Smooth muscle cell of the brain vasculature (primary cell): Measurements from ENCODE around the gene HEXD.
"Not testable (repeated sequence)": the region's sequence is repeated elsewhere in the genome, so short reads cannot be mapped to it uniquely, and the experiment has no call there.

Source experiments
- DNase-seq: peaks from one replicate; pipeline ENCODE4 v3.0.0-alpha.2; 2012; ENCODE audit warnings: low read depth, low spot score

HEXD gene

GRCh38 chr17:82457929-82458178 is 39.7 kb downstream of the HEXD start:
- DNase-seq, result no peak

- peak; percentile 96 for DNase-seq
These were observed 40.2 kb downstream of the HEXD start, which contains the start of gene NARF for GRCh38 chr17:82458179-82458884. TSS of gene NARF (plus strand) at chr17:82458741. CDS start at chr17:82458804, 63 bp downstream.

DNA sequence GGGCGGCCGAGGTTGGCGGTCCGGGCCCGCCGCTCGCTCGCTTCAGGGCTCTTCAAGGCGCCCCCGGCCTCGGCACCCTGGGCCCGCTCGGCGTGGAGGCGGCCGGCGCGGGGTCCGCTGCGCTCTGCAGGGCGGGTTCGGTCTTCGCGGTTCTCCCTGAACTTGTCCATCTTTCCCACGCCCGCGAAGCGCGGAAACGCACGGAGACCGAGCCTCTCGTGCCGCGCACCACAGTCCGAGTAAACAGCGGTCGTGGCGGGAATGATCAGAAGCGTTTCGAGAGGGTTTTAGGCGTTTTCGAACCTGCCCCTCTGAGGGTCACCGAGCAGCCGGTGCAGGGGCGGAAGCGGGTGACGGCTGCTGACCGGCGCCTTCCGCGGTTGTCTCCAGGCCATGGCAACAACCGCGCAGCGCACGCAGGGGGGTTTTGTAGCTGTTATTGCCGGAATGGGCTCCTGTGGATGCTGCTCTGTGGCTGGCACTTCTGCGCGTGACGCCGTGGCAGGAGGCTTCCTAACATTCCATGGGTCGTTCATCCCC is 40.8 kb downstream of the HEXD start:
- DNase-seq, result no peak

DNA sequence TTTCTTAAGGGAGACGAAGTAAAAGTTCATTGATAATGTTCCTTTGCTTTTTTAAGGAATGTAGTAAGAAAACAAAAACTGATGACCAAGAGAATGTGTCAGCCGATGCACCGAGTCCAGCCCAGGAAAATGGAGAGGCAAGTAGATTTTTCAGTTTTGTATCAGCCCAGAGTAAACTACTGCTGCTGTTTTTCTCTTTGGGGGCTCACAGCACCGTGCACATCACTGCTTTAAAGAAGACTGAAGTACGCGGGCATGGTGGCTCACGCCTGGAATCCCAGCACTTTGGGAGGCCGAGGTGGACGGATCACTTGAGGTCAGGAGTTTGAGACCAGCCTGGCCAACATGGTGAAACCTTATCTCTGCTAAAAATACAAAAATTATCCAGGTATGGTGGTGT is 41.8 kb downstream of the HEXD start:
- not testable (repeated sequence) for DNase-seq

DNA sequence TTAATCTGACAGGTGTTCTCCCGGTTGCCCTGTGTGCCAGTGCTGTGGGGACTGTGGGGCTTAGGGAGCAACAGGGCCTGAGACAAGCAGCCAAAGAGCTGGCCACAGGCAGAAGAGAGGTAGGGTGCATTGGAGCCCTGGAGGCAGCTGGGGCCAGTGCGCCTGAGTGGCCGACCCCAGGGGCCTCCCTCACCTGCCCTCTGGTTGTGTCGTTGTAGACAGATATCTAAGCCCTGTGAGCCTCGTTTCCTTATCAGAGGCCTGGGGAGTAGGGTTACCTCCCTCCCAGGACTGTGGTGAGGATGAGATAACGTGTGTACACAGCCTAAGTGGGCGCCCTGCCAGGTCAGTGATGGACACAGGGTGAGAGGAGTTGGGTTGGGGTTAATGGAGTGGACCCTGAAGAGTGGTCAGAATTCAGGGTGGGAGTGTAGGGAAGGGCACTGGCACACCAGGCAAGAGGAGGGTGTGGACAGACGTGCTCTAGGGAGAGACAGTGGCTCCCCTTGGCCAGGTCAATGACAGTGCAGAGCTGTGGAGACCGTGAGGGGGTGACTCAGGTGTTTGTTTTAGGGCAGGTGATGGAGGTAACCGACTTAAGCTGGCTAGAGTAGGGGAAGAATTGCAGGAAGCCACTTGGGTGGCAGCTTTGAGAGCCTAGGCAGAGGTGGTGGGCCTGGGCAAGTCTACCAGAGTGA is 43.8 kb downstream of the HEXD start:
- no peak for DNase-seq

DNA sequence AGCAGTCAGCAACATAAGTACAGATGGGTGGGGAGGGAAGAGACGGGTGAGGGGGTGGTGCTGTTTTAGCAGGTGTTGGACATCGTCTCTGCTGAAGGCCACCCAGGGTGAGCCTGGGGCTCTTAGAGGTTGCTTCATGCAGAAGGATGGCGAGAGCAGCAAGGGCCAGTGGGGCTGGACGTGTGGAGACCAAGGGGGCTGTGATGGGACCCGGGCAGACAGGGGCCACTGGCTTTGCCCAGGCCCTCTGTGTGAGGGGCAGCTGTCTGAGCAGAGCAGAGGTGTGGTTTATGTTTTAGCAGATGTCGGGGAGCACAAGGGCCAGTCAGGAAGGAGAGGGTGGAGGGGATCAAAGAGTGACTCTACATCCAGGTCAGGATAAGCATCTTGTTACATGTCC is 45.2 kb downstream of the HEXD start:
- no peak for DNase-seq

DNA sequence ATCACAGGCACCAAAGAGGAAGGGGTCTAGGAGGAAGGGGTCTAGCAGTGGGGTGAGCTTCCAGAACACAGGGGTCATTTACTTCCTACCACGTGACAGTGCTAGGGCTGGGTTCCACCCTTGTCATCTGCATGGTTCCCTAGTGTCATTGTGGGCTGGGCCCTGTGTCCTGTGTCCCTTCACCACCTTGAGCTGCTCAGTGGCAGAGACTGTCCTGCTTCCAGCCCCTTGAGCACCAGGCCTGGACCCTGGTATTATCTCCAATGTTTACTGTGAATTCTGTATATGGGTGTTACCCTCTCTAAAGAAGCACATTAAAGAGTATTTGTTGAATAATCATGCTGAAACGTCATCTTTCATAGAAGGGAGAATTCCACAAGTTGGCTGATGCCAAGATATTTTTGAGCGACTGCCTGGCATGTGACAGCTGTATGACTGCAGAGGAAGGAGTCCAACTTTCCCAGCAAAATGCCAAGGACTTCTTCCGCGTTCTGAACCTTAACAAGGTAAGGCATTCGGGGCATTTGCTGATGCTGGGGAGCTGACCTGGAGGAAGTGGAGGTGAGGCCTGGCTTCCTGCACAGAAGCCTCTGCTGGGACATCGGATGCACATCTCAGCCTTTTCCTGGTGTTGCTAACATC is 45.9 kb downstream of the HEXD start:
- DNase-seq, result no peak

DNA sequence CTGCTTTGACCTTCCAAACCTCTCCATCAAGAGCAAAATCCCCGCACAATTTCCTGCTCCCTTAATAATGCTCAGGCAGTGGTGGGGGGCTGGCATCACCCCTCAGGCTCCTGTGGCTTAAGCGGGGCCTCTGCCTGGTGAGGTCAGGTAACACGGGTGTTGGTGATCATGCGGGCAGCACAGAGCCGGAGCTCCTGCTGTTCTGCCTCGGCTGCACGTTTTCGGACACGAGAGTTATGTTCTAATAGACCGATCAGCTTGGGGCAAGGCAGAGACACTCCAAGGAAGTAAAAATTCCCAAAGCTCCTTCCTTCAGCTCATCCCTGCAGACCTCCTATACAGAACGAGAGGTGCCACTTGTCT is 46.4 kb downstream of the HEXD start:
- DNase-seq, result no peak

GRCh38 chr17:82465023-82465603 is 47.0 kb downstream of the HEXD start:
- no peak for DNase-seq

- DNase-seq, result no peak
These were observed 50.5 kb downstream of the HEXD start for GRCh38 chr17:82468692-82469091.

- no peak for DNase-seq
These were observed 51.9 kb downstream of the HEXD start for GRCh38 chr17:82470065-82470464.

DNA sequence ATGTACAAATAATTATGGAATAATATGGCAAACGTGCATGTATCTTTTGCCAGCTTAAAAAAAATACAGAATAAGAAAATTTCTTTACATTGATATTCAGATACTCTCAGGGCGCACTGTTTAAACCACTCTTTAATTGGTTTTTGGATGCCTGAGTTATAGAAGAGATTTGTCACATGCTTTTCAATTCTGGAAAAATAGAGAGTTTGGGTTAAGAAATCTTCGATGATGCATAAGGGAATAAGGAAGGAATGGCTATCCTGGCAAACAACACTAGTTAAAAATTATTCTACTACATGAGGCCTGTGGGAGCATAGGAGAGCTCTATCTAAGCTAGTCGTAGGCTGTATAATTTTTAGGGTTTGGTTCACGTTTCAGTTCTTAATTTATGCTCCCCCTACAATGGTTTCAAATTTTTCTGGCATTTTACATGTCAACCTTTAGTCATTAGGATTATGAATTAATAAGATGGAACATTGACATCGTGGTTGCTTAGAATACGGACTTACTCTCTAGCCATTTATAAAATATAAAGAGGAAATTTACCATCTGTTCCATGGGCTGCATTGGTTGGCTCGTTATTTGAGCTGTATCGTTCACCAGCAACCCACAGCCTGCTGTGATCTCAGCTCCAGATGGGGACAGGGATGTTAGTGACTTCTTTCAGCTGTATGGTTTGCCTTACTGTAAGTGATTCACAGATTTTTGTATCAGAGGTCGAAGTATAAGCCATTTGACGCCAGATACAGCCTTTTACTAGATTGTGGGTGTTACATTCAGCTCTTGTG is 56.3 kb downstream of the HEXD start:
- no peak for DNase-seq

DNA sequence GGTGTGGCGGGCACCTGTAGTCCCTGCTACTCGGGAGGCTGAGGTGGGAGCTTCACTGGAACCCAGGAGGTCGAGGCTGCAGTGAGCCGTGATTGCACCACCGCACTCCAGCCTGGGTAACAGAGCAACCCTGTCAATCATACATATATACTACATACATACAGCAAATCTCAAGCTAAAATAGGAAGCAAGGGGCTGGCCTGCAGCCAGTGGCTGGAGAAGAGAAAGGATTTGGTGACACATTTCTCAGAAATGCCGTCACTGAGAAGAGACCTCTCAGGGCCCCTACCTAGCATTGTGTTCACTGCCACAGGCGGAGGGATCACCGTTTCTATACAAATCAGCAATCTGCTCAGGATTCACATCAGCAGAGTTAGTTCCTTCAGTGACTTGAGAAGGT is 57.3 kb downstream of the HEXD start:
- no peak for DNase-seq

DNA sequence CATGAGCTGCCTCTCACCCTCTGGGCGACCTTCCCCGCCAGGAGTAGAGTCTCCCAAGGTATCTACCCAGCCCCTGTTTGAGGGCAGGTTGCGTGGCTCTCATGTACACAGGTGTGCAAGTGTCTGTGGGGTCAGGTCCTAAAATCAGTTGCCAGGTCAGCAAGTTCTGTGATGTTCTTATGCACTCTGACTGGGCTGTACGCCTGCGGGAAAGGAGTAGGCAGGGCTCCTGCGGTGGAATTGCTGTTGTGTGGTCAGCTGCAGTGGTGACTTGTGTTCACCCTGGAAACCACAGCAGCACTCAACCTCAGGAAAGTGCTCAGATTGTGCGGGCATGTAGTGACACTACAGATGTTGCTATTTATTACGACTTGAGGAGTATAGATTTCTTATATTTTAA is 59.8 kb downstream of the HEXD start:
- DNase-seq, result no peak

- no peak for DNase-seq
These were observed 61.5 kb downstream of the HEXD start for GRCh38 chr17:82479602-82480001.

DNA sequence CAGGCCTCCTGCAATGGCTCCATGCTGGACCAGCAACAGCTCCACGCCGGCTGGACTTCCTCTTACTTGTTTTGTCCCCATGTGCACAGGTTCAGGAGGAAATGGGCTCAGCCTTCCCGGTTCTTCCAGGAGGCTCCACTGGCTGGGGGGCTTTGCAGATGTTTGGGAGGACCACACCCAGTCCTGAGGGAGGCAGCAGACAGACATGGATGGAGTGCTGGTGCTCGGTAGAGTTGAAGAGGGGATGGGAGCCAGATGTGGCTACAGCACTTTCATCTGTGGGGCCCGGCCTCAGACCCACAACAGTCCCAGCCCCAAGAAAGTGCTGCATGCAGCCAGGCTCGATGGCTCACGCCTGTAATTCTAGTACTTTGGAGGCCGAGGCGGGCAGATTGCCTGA is 62.2 kb downstream of the HEXD start:
- no peak for DNase-seq

- no peak for DNase-seq
These were observed 65.1 kb downstream of the HEXD start for GRCh38 chr17:82483204-82483660.

DNA sequence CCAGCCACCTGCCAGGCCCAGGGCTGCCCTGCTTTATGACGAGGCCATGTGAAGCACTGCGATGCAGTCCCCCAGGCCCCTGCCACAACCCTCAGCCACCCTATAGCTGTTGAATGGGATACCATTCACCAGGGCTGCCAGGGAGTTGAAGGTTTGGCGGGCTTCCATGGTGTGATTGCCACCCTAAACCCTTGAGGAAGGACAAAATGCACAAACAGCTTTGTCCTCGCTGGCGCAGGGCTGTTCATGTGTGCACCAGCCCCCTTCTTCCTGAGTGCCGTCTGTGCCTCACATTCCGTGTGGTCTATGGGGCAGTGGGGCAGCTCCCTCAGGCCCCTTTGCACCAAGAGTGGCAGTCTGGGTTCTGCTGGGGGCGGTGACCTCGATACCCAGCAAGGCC is 65.7 kb downstream of the HEXD start:
- DNase-seq, result no peak

- DNase-seq, result no peak
These were observed 68.3 kb downstream of the HEXD start for GRCh38 chr17:82486231-82487094.

GRCh38 chr17:82487910-82488309 is 69.8 kb downstream of the HEXD start:
- no peak for DNase-seq

DNA sequence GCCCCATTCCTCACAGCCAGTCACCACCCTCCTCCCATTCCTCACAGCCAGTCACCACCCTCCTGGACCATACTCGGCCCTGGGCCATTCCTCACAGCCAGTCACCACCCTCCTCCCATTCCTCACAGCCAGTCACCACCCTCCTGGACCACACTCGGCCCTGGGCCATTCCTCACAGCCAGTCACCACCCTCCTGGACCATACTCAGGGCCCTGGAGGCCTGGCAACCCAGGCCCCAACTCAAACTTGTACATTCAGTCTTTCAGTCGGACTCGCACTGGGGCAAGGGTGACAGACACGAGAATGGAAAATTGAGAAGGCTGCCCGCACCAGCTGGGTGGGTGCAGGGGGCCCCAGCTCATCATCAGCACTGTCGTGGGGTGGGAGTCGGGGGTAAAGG is 71.0 kb downstream of the HEXD start:
- DNase-seq, result no peak
